A172 (cell line): ENCODE results near the gene NDUFV3. TPM values are rescaled to one million over a fixed set of nuclear protein-coding genes. Genes with fewer than 3 reads are reported as not detected.
A peak's percentile ranks its signal among the peaks of the same experiment; 100 is the strongest.
"Not testable (repeated sequence)": the region's sequence is repeated elsewhere in the genome, so short reads cannot be mapped to it uniquely, and the experiment has no call there.

Experiments
- DNase-seq: peaks from one replicate; pipeline ENCODE4 v3.0.0-alpha.2; 2015; ENCODE audit warnings: low spot score
- total RNA-seq: library from RNA; depleted of rRNA; stranded (reverse); fragments of >200 nt; shearing (Covaris generic); gene quantifications from 2 replicates; pipeline ENCODE4 v1.2.3, GENCODE V29; 2014

The NDUFV3 gene
- total RNA-seq, 1 experiment from 2014 or later: 85.1 TPM

GRCh38 chr21:42855937-42856335 is 37.2 kb upstream of the NDUFV3 start:
- DNase-seq: no peak

DNA sequence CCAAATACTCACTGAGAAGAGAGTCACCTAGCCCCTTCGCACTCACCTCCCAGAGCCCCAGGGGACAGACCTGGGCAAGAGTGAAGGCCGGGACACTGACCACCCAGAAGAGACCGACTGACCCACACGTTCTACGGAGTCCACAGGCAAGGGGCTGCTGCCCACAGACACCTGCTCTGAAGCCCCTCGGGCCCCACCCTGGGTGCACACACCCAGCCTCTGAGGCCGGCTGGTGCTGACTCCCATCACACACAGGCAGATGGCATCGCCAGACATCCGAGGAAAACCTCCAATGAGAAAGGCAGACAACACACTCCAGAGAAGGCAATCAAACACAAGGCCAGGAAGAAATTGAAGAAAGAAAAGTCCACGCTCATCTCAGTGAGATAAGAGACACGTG is 35.9 kb upstream of the NDUFV3 start:
- DNase-seq: no peak

DNA sequence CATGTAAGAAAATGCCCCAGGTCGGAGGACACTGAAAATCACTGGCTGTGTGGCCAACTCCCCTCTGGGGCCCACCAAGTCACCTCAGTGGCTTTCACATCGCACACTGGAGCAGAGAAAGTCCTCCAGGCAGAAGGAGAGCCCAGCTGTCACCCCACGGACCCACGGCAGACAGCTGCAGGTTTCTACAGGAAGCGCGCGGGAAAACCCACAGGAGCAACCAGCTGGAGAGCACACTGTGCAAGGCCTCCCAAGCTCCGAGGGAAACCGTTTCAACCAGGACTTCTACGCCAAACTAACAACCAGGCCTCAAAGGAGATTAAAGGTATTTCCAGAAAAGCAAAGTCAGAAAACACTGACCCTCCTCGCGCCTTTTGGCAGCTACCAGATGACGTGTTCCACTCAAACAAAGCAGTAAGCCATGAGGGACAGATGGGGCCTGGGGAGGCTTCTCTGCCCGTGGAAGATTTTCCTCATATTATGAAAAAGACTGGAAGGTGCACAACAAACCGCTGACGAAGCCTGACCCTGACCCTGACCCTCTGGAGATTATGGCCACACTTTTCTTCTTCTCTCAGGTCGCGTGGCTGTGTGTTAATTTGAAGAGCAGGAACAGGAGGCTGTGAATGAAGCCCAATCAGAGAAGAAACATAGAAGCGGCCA is 34.8 kb upstream of the NDUFV3 start:
- DNase-seq: no peak

DNA sequence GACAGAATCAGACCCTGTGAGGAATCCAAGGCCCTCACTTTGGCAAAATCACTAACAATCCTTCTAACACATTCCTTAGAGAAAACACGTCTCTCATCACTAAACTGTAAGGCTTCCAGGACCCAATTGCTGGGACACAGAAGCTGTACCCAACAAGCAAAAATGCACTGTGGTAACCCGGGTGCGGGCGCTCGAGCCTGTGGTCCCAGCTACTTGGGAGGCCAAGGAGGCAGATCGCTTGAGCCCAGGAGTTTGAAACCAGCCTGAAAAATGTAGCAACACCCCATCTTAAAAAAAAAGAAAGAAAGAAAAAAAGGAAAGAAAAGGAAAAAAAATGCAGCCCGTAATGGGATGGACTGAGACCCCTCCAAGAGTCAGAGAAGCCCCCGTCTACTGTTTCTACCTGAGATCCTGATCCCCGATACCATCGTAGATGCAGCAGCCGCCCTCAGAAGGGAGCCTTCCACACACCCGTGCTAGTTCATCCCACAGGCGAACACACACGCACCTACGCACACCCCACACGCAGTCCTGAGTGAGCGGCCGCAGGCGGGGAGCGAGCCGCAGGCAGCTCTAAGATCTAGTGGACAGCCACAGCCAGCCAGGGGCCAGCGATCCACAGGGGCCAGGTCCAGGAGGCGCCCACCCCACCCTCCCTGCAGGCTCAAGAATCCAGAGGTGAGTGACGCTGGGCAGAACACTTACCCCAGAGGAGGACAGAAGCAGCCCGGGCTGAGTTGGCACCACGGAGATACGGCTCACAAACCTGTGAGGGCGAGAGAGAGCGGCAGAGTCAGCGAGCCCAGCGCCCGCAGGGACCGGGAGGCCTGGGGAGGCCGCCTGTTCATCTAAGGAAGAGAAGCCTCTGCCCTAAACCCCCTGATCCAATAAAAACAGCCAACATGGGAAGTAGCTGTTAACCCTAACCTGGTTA is 33.9 kb upstream of the NDUFV3 start:
- DNase-seq: no peak

GRCh38 chr21:42859891-42860230 is 33.2 kb upstream of the NDUFV3 start:
- DNase-seq: no peak

GRCh38 chr21:42860345-42860744 is 32.8 kb upstream of the NDUFV3 start:
- DNase-seq: no peak

DNA sequence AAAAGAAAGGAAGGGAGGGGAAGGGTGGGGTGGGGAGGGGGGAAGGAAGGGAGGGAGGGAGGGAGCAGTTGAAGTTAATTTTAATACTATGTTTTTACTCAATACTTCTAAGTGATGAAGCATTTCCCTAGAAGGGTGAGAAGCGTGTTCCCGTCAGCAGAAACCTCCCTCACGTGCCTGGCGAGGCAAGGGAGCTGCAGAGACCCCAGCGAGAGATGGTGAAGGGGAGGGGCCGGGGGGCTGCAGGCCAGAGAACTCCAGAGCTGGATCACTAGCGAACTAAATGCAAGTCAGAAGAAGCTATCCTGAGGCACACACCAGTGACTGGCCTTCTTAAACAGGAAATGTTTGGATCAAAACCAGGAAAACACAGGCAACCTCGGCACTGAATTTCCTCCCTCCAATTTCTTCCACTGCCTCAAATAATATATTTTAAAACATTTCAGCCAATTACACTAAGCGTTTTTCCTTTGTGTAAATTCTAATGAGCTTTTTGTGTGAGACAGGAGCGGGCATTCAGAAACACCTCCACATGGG is 31.7 kb upstream of the NDUFV3 start:
- no peak for DNase-seq

DNA sequence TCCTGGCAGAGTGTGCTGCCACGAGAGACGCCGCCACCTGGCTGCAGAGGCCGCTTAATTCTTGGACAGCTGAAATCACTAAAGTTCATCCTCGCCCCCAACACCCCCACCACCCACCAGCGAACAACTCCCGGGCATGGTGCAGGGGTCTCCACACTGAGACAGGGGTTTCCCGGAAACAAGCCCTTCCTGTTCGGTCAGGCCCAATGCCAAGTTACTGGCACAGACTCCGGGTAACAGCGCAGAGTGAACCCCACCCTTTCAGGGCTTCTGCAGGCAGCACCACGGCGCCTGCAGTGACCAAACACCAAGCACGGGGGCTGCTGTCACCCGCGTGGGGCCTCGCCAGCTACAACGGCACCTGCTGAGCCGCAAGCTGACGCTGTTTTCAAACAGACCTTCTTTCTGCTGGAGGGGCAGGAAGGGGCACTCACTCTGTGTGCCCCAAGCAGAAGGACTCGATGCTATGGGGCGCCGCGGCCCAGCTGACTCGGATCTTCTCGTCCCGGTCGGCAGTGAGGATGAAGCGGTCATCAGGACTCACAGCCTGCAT is 31.2 kb upstream of the NDUFV3 start:
- no peak for DNase-seq

- no peak for DNase-seq
These were observed 30.2 kb upstream of the NDUFV3 start for GRCh38 chr21:42862774-42863503.

- no peak for DNase-seq
These were observed 29.6 kb upstream of the NDUFV3 start for GRCh38 chr21:42863504-42863870.

DNA sequence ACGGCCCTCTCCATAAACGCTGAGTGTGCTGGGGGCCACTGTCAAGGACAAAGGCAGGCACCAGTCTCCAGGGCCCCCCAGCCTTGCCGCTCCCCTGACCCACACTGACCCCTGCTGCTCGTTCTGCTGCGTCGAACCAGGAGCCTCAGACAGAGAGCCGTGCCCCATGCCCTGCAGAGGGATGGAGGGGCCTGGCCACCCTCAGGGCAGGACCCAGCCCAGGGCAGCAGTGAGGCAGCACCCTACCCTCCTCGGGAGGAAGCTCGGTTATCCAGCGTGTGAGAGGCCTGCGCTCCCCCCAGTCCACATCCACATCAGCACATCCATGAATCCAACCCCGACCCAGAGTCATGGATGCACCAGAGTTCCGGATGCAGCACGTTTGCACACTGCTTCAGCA is 28.8 kb upstream of the NDUFV3 start:
- no peak for DNase-seq

- DNase-seq: no peak
These were observed 28.0 kb upstream of the NDUFV3 start for GRCh38 chr21:42864815-42865775.

DNA sequence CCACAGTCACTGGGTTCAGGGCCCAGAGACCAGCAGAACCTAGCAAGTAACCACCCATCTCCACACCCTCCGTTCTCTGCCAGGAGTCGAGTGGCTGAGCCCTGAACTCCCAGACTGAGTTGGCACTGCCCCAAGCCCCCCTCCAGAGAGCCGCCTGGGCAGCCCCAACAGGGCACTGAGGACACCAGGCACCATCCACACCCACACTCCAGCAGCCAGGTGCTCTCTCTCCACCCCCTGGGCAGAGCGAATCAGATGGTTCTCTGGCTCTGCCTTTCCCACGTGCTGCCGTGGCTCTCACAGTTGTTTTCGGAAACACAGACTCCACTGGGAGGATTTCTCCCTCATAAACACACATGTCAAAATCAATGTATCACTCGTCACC is 27.3 kb upstream of the NDUFV3 start:
- DNase-seq: no peak

DNA sequence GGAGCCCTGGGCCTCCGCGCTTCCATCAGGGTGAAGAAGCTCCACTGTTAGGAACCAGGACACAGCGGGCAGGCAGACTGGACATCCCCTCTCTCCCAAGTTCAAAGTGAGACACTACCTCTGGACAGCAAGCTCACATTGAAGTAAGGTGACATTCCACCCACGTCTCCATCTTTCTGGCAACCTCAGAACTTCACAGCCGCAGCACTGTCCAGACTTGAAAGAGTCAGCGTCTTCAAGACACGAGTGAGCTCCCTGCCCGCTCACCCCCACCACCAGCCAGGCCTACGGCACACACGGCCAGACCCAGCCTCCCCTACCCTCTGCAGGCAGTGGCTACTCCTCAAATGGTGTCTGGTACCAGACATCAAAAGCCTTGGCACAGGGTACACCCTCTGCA is 24.9 kb upstream of the NDUFV3 start:
- DNase-seq: no peak

DNA sequence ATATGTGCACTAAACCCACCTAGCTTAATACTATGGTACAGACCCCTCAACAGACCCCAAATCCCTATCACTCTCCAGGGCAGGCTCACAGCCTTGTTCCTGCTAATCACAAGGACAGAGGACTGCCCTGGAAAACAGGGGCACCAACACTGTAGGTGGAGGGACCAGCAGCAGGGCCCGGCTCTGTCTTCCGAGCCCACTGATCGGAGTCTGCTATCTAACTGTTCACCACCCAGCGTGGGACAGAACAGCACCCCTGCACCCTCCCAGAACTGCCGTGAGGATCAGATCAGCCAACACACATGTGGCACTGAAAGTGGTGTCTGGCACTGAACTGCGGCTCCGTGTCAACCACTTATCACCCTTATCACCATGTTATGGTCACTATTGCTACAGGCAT is 20.0 kb upstream of the NDUFV3 start:
- DNase-seq: no peak

- not testable (repeated sequence) for DNase-seq
These were observed 17.3 kb upstream of the NDUFV3 start for GRCh38 chr21:42875811-42876210.

DNA sequence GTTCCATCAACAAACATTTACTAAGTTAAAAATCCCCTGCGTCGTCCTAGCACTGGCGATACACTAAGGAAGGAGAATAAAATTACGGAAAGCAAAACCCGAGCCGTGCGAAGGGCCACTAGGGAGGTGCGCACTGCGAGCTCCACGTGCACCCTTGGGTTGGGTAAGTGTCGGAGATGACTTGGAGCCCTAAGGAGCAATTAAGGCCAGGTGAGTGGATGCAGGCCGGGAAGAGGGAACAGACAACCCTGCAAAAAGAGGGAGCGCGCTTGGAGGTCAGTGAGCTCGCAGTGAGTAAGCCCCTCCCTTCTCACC is 14.5 kb upstream of the NDUFV3 start:
- no peak for DNase-seq

- DNase-seq: peak; percentile 95
These were observed 13.9 kb upstream of the NDUFV3 start, which contains the start of gene WDR4 for GRCh38 chr21:42878993-42879787. Gene WDR4 (minus strand): TSS chr21:42879539. CDS start chr21:42879495, 44 bp downstream.

DNA sequence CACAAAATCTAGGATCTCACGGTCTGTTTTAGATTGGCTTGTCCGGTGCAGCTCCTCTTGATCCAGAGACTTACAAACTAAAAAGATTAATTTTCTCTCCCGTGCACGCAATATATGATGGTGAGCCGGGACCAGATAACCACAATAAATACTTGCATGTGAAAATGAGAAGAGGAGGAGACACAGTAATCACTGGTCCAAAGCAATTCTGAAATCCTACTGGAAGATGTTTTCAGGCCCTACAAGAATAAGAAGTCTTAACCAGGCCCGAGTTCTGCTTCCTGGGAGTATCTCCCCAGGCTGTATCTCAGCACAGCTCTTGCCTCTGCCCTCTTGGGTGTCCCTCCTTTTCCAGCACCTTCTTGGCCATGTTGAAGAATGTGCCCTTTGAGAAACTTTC is 12.8 kb upstream of the NDUFV3 start:
- no peak for DNase-seq

DNA sequence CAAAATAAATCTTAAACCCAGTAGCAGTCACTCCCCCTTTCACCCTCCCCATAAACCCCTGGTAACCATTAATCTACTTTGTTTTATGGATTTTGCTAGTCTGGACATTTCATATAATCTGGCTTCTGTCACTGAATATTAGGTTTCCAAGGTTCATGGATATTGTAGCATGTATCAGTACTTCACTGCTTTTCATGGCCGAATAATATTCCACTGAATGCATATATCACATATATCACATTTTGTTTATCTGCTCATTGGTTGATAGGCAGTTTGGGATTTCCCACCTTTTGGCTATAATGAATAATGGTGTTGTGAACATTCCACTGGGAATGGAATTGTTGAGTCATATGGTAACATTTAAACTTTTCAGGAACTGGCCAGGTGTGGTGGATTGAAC is 9.2 kb upstream of the NDUFV3 start:
- DNase-seq: no peak
